MCF 10A (cell line): Measurements from ENCODE around the gene NLRP3. TPM values are rescaled to one million over a fixed set of nuclear protein-coding genes. Genes with fewer than 3 reads are reported as not detected.
A peak's percentile ranks its signal among the peaks of the same experiment; 100 is the strongest.
"Not testable (repeated sequence)": the region's sequence is repeated elsewhere in the genome, so short reads cannot be mapped to it uniquely, and the experiment has no call there.

Experiments used
- BruUV-seq: library from RNA; stranded (reverse); fragments of 400-500 nt; replicated peaks from 2 replicates; lab custom pipeline; 2021; lab: Mats Ljungman, UMichigan
- CTCF ChIA-PET: fragments of 300-600 bp; sonication (Branson Sonifier 250); formaldehyde crosslinking; extraction: SDS; loops from one replicate; lab custom pipeline; 2021; ENCODE audit warnings: antibody characterized with exemption, inconsistent platforms; lab: Yijun Ruan, JAX
- POLR2A ChIA-PET: fragments of 300-600, 350-650 bp; sonication (Branson Sonifier 250); formaldehyde crosslinking; extraction: SDS; loops from one replicate; lab custom pipeline; 2020; ENCODE audit warnings: antibody characterized with exemption, inconsistent platforms; lab: Yijun Ruan, JAX
- DNase-seq: peaks from one replicate; pipeline ENCODE4 v3.0.0-alpha.2; 2018; ENCODE audit not compliant: unreplicated experiment
- H3K27ac Mint-ChIP-seq: one replicate; pipeline ENCODE4 v1.8.0; 2022; ENCODE audit warnings: mild to moderate bottlenecking, low read depth, mixed read lengths; ENCODE audit not compliant: unreplicated experiment
- H3K27me3 Mint-ChIP-seq: one replicate; pipeline ENCODE4 v1.8.0; 2022; ENCODE audit warnings: mixed read lengths; ENCODE audit not compliant: insufficient read depth, unreplicated experiment
- H3K36me3 Mint-ChIP-seq: one replicate; pipeline ENCODE4 v1.8.0; 2022; ENCODE audit warnings: mild to moderate bottlenecking, moderate library complexity, mixed read lengths; ENCODE audit not compliant: insufficient read depth, unreplicated experiment
- H3K4me1 Mint-ChIP-seq: one replicate; pipeline ENCODE4 v1.8.0; 2022; ENCODE audit warnings: mixed read lengths; ENCODE audit not compliant: insufficient read depth, unreplicated experiment
- H3K4me3 Mint-ChIP-seq: one replicate; pipeline ENCODE4 v1.8.0; 2022; ENCODE audit warnings: mild to moderate bottlenecking, moderate library complexity, mixed read lengths; ENCODE audit not compliant: unreplicated experiment
- H3K9me3 Mint-ChIP-seq: one replicate; pipeline ENCODE4 v1.8.0; 2022; ENCODE audit warnings: mixed read lengths; ENCODE audit not compliant: unreplicated experiment
- CTCF ChIP-seq: fragments of 200-600 bp; IDR thresholded peaks from one replicate; pipeline ENCODE4 v1.8.0; 2022; ENCODE audit warnings: antibody characterized with exemption, mild to moderate bottlenecking; ENCODE audit not compliant: unreplicated experiment
- intact Hi-C: fragments of 100-400 bp; cut with micrococcal nuclease; formaldehyde crosslinking; loops from 2 replicates; pipeline ENCODE4 v1.14.1; 2022
- total RNA-seq: library from RNA; stranded (reverse); gene quantifications from 2 replicates; pipeline ENCODE4 v1.2.3, GENCODE V29; 2022

NLRP3 gene
- total RNA-seq, 1 experiment from 2014 or later, result 0.16 TPM

- H3K27me3 Mint-ChIP-seq, result no peaks in the 10 kb centered on the region
- H3K9me3 Mint-ChIP-seq, result no peaks in the 10 kb centered on the region
- ChIA-PET CTCF (interaction anchor here (0.6 to 17.7 kb wide), 6 partner anchors 11 to 272 kb away, joined by 3 to 697 read pairs (median 4); no protein-coding TSS in a partner anchor), POLR2A (no interaction called here)
- H3K4me1 Mint-ChIP-seq, result peaks cover 16% of the 10 kb centered on the region
- intact Hi-C loops, result no loop called here
- H3K27ac Mint-ChIP-seq, result no peak overlapping the region
- H3K4me3 Mint-ChIP-seq, result no peak overlapping the region
- TF ChIP-seq CTCF, result no peak
- BruUV-seq, result no TSS peak
- H3K36me3 Mint-ChIP-seq, result no peaks in the 10 kb centered on the region
- no peak for DNase-seq
Measured at GRCh38 chr1:247392088-247392487, 23.9 kb upstream of the NLRP3 start.

GRCh38 chr1:247395075-247395474, 20.9 kb upstream of the NLRP3 start:
- H3K4me1 Mint-ChIP-seq, H3K4me3 Mint-ChIP-seq, H3K9me3 Mint-ChIP-seq, DNase-seq, H3K27me3 Mint-ChIP-seq, BruUV-seq, intact Hi-C loops, H3K36me3 Mint-ChIP-seq, H3K27ac Mint-ChIP-seq: not testable (repeated sequence)
- POLR2A ChIA-PET, result interaction anchor here (1.5 kb wide), 1 partner anchor 92 kb away, joined by 4 read pairs; no protein-coding TSS in a partner anchor
- CTCF ChIA-PET, result interaction anchor here (1.0 to 17.7 kb wide), 2 partner anchors 10 to 93 kb away, joined by 3 to 697 read pairs; no protein-coding TSS in a partner anchor

- H3K4me1 Mint-ChIP-seq, result peaks cover 21% of the 10 kb centered on the region
- no peak overlapping the region for H3K4me3 Mint-ChIP-seq
- TF ChIP-seq CTCF, result no peak
- H3K27me3 Mint-ChIP-seq, result no peaks in the 10 kb centered on the region
- intact Hi-C loops, result no loop called here
- no TSS peak for BruUV-seq
- no peak for DNase-seq
- CTCF ChIA-PET, result interaction anchor here (0.6 to 4.8 kb wide), 3 partner anchors 12 to 86 kb away, joined by 3 to 81 read pairs (median 3); no protein-coding TSS in a partner anchor
- no peaks in the 10 kb centered on the region for H3K36me3 Mint-ChIP-seq
- POLR2A ChIA-PET, result interaction anchor here (0.6 kb wide), 1 partner anchor 296 kb away, joined by 3 read pairs; the partner anchor contains the start of gene ZNF669
- peaks cover 8% of the 10 kb centered on the region for H3K9me3 Mint-ChIP-seq
- H3K27ac Mint-ChIP-seq, result no peak overlapping the region
Measured at GRCh38 chr1:247400685-247401084, 15.3 kb upstream of the NLRP3 start.

GRCh38 chr1:247401310-247402119, 14.5 kb upstream of the NLRP3 start:
- intact Hi-C loops, result no loop called here
- no TSS peak for BruUV-seq
- H3K9me3 Mint-ChIP-seq, result peaks cover 8% of the 10 kb centered on the region
- H3K4me1 Mint-ChIP-seq, result peaks cover 21% of the 10 kb centered on the region
- peak overlapping the region; percentile 41 for H3K27ac Mint-ChIP-seq
- H3K27me3 Mint-ChIP-seq, result no peaks in the 10 kb centered on the region
- DNase-seq, result peak; percentile 49
- peak overlapping the region; percentile 49 for H3K4me3 Mint-ChIP-seq
- H3K36me3 Mint-ChIP-seq, result no peaks in the 10 kb centered on the region
- CTCF ChIA-PET, result interaction anchor here (0.6 to 4.8 kb wide), 11 partner anchors 8 to 178 kb away, joined by 3 to 81 read pairs (median 4); no protein-coding TSS in a partner anchor
- TF ChIP-seq CTCF, result no peak
- POLR2A ChIA-PET, result interaction anchor here (0.6 to 1.7 kb wide), 8 partner anchors 13 to 323 kb away, joined by 3 to 12 read pairs (median 4); partner anchors contain the start of gene ZNF670
